CD14-positive monocyte (primary cell): ENCODE results near the gene GTF2F1. TPM values are rescaled to one million over a fixed set of nuclear protein-coding genes. Genes with fewer than 3 reads are reported as not detected.

Experiments
- DNase-seq, 3 donors: peaks; one replicate each; pipeline ENCODE4 v3.0.0-alpha.2; 2011 to 2022
- H2AFZ ChIP-seq: 2 replicates; pipeline ENCODE4 v1.6.0; 2012; ENCODE audit warnings: mild to moderate bottlenecking, low read depth, low read length, inconsistent platforms; ENCODE audit not compliant: insufficient read depth, poor library complexity, severe bottlenecking
- H3K27ac ChIP-seq, 2 donors: 1 replicate in 1 of 2; 2 replicates in 1 of 2; pipeline ENCODE4 v1.5.1; 2012 to 2013; ENCODE audit warnings: low read length in 2 of 2, control low read depth in 1 of 2, inconsistent platforms in 1 of 2, low read depth in 1 of 2, mild to moderate bottlenecking in 1 of 2
- H3K27me3 ChIP-seq, 2 donors: one replicate each; pipeline versions ENCODE4 v1.6.0 to v1.6.1; 2011 to 2013; ENCODE audit warnings: low read length in 2 of 2; ENCODE audit not compliant: control insufficient read depth in 2 of 2, insufficient read depth in 2 of 2
- H3K36me3 ChIP-seq, 2 donors: replicated peaks in 1 of 2; 1 replicate in 1 of 2; 2 replicates in 1 of 2; pipeline versions ENCODE4 v1.5.1 to v1.6.1; 2012 to 2013; ENCODE audit warnings: low read length in 2 of 2, control low read depth in 1 of 2, inconsistent platforms in 1 of 2, mild to moderate bottlenecking in 1 of 2; ENCODE audit not compliant: insufficient read depth in 2 of 2, control insufficient read depth in 1 of 2
- H3K4me1 ChIP-seq, 2 donors: 1 replicate in 1 of 2; 2 replicates in 1 of 2; pipeline versions ENCODE4 v1.5.1 to v1.6.1; 2012 to 2013; ENCODE audit warnings: low read length in 2 of 2, control low read depth in 1 of 2, inconsistent platforms in 1 of 2, mild to moderate bottlenecking in 1 of 2, moderate library complexity in 1 of 2; ENCODE audit not compliant: insufficient read depth in 2 of 2, control insufficient read depth in 1 of 2
- H3K4me2 ChIP-seq: replicated peaks from 2 replicates; pipeline ENCODE3; 2012; ENCODE audit warnings: low read length, moderate library complexity, mild to moderate bottlenecking; ENCODE audit not compliant: poor library complexity, severe bottlenecking; ENCODE audit errors: extremely low read depth
- H3K4me3 ChIP-seq, 3 experiments: fragments of 200-600 bp in 1 of 3; sonication (generic) in 1 of 3; replicated peaks in 1 of 3; 1 replicate in 2 of 3; 2 replicates in 1 of 3; pipeline ENCODE4 v1.5.1; 2011 to 2013; ENCODE audit warnings: low read length in 3 of 3, mild to moderate bottlenecking in 3 of 3, control low read depth in 2 of 3, low read depth in 2 of 3, inconsistent platforms in 1 of 3, moderate library complexity in 1 of 3
- H3K79me2 ChIP-seq: 2 replicates; pipeline ENCODE4 v1.6.0; 2012; ENCODE audit warnings: mild to moderate bottlenecking, control low read depth, inconsistent platforms, low read length, moderate library complexity; ENCODE audit not compliant: insufficient read depth
- H3K9ac ChIP-seq: 2 replicates; pipeline ENCODE4 v1.6.0; 2017; ENCODE audit warnings: low read length, mild to moderate bottlenecking; ENCODE audit not compliant: insufficient read depth, poor library complexity, severe bottlenecking
- H3K9me3 ChIP-seq, 2 donors: replicated peaks in 1 of 2; 1 replicate in 1 of 2; 2 replicates in 1 of 2; pipeline versions ENCODE4 v1.5.1 to v1.6.1; 2012 to 2013; ENCODE audit warnings: low read length in 2 of 2, control low read depth in 1 of 2; ENCODE audit not compliant: control insufficient read depth in 1 of 2, insufficient read depth in 1 of 2
- H4K20me1 ChIP-seq: 2 replicates; pipeline ENCODE4 v1.6.0; 2012; ENCODE audit warnings: mild to moderate bottlenecking, low read length, control low read depth, moderate library complexity; ENCODE audit not compliant: insufficient read depth
- H3K27ac Mint-ChIP-seq, 7 donors: one replicate each; pipeline ENCODE4 v1.8.0; 2020; ENCODE audit warnings: mild to moderate bottlenecking in 7 of 7, mixed read lengths in 7 of 7, moderate library complexity in 6 of 7, inconsistent platforms in 2 of 7
- H3K27me3 Mint-ChIP-seq, 3 donors: one replicate each; pipeline ENCODE4 v1.8.0; 2021 to 2022; ENCODE audit warnings: low read depth in 3 of 3, mild to moderate bottlenecking in 3 of 3, mixed read lengths in 3 of 3, moderate library complexity in 3 of 3, inconsistent platforms in 1 of 3
- H3K36me3 Mint-ChIP-seq, 2 donors: one replicate each; pipeline ENCODE4 v1.8.0; 2020; ENCODE audit warnings: mixed read lengths in 2 of 2, inconsistent platforms in 1 of 2, mild to moderate bottlenecking in 1 of 2
- H3K4me1 Mint-ChIP-seq: one replicate; pipeline ENCODE4 v1.8.0; 2020; ENCODE audit warnings: mild to moderate bottlenecking, mixed read lengths
- H3K4me3 Mint-ChIP-seq, 2 donors: one replicate each; pipeline ENCODE4 v1.8.0; 2020; ENCODE audit warnings: mild to moderate bottlenecking in 2 of 2, mixed read lengths in 2 of 2, moderate library complexity in 1 of 2
- H3K9me3 Mint-ChIP-seq, 7 donors: one replicate each; pipeline ENCODE4 v1.8.0; 2020 to 2022; ENCODE audit warnings: mixed read lengths in 7 of 7, mild to moderate bottlenecking in 6 of 7, moderate library complexity in 6 of 7, inconsistent platforms in 2 of 7
- CTCF ChIP-seq: fragments of 200-600 bp; IDR thresholded peaks from one replicate; pipeline ENCODE4 v1.8.0; 2022; ENCODE audit warnings: antibody characterized with exemption, mild to moderate bottlenecking
- WGBS: methylation state at CpG from one replicate; pipeline ENCODE4 v1.1.5; 2013; ENCODE audit warnings: missing lambda C conversion rate; ENCODE audit not compliant: insufficient coverage; 5-methylcytosine and 5-hydroxymethylcytosine counted together
- intact Hi-C, 2 donors: fragments of 100-400 bp; cut with micrococcal nuclease; formaldehyde crosslinking; loops; one replicate each; pipeline versions ENCODE4 v1.15.0 to v1.15.1; 2023
- polyA plus RNA-seq, 3 donors: library from polyadenylated mRNA; depleted of rRNA in 1 of 3; unstranded in 2 of 3; stranded (reverse) in 1 of 3; fragments of 300-500 nt in 2 of 3; fragments of >200 nt in 1 of 3; fragmentation: Illumina TruSeq in 2 of 3; gene quantifications; 1 replicate in 2 of 3; 2 replicates in 1 of 3; pipeline ENCODE4 v1.2.3, GENCODE V29; 2012 to 2021

The GTF2F1 gene
- polyA plus RNA-seq, 3 donors = 9.4 to 46.4 (median 13.2) TPM

- Mint-ChIP-seq H3K9me3 (peaks cover 0 to 3% (median 0%) of the 10 kb centered on the region in 7 donors), H3K27me3 (peaks cover 0 to 1% (median 0%) of the 10 kb centered on the region in 3 donors), H3K27ac (no peak overlapping the region), H3K36me3 (peaks cover 76 to 88% of the 10 kb centered on the region in 2 donors), H3K4me3 (no peak overlapping the region), H3K4me1 (peaks cover 20% of the 10 kb centered on the region)
- Histone ChIP-seq H3K4me3 (no peak overlapping the region), H3K4me1 (peaks cover 11 to 14% of the 10 kb centered on the region in 2 donors), H3K9ac (no peak overlapping the region), H3K36me3 (peaks cover 82 to 87% of the 10 kb centered on the region in 2 donors), H3K4me2 (no peak overlapping the region), H2AFZ (no peak overlapping the region), H3K27ac (no peak overlapping the region), H4K20me1 (peaks cover 58% of the 10 kb centered on the region), H3K79me2 (peaks cover 54% of the 10 kb centered on the region), H3K27me3 (no peaks in the 10 kb centered on the region), H3K9me3 (no peaks in the 10 kb centered on the region)
- TF ChIP-seq CTCF = no peak
- intact Hi-C loops = no loop called here
- no peak for DNase-seq
- WGBS = 97% methylated on average over 19 of the region's 19 CpGs
Measured at GRCh38 chr19:6418562-6418932, 25.6 kb upstream of the GTF2F1 start.

- Histone ChIP-seq H3K9me3 (no peaks in the 10 kb centered on the region), H3K9ac (no peak overlapping the region), H3K36me3 (peaks cover 86 to 87% of the 10 kb centered on the region in 2 donors), H3K4me1 (peaks cover 5 to 8% of the 10 kb centered on the region in 2 donors), H3K4me2 (no peak overlapping the region), H4K20me1 (peaks cover 52% of the 10 kb centered on the region), H3K4me3 (no peak overlapping the region), H3K79me2 (peaks cover 48% of the 10 kb centered on the region), H3K27me3 (no peaks in the 10 kb centered on the region), H3K27ac (no peak overlapping the region), H2AFZ (no peak overlapping the region)
- Mint-ChIP-seq H3K9me3 (peaks cover 0 to 3% (median 0%) of the 10 kb centered on the region in 7 donors), H3K27ac (no peak overlapping the region), H3K4me1 (peaks cover 14% of the 10 kb centered on the region), H3K27me3 (peaks cover 0 to 1% (median 0%) of the 10 kb centered on the region in 3 donors), H3K4me3 (no peak overlapping the region), H3K36me3 (peaks cover 80 to 93% of the 10 kb centered on the region in 2 donors)
- 96% methylated on average over 29 of the region's 33 CpGs for WGBS
- TF ChIP-seq CTCF = no peak
- DNase-seq = no peak
- intact Hi-C loops = no loop called here
Measured at GRCh38 chr19:6417713-6418561, 25.0 kb upstream of the GTF2F1 start.
